Liver (tissue), 9 donors: ENCODE results near the gene YAF2. TPM values are rescaled to one million over a fixed set of nuclear protein-coding genes. Genes with fewer than 3 reads are reported as not detected.

Experiments
- DNase-seq: peaks from one replicate; pipeline ENCODE4 v3.0.0-alpha.2; 2017; ENCODE audit warnings: low spot score
- H3K27ac ChIP-seq, 2 donors: one replicate each; pipeline ENCODE4 v1.7.0; 2013; ENCODE audit warnings: inconsistent platforms in 2 of 2, low read length in 2 of 2, control low read depth in 1 of 2, low read depth in 1 of 2, mild to moderate bottlenecking in 1 of 2
- H3K27me3 ChIP-seq, 4 donors: one replicate each; pipeline versions ENCODE4 v1.6.1 to v1.7.0; 2013; ENCODE audit warnings: low read length in 3 of 4, inconsistent platforms in 1 of 4, mild to moderate bottlenecking in 1 of 4, moderate library complexity in 1 of 4; ENCODE audit not compliant: control insufficient read depth in 4 of 4, insufficient read depth in 4 of 4
- H3K36me3 ChIP-seq, 4 donors: one replicate each; pipeline versions ENCODE4 v1.6.1 to v1.7.0; 2013; ENCODE audit warnings: low read length in 3 of 4, mild to moderate bottlenecking in 3 of 4, low read depth in 1 of 4, moderate library complexity in 1 of 4; ENCODE audit not compliant: control insufficient read depth in 4 of 4, insufficient read depth in 3 of 4
- H3K4me1 ChIP-seq, 4 donors: one replicate each; pipeline versions ENCODE4 v1.6.1 to v1.7.0; 2013; ENCODE audit warnings: low read length in 3 of 4, mild to moderate bottlenecking in 3 of 4, moderate library complexity in 1 of 4; ENCODE audit not compliant: control insufficient read depth in 4 of 4, insufficient read depth in 4 of 4
- H3K4me3 ChIP-seq, 3 donors: one replicate each; pipeline versions ENCODE4 v1.6.1 to v1.7.0; 2013; ENCODE audit warnings: low read length in 3 of 3, control low read depth in 1 of 3, low read depth in 1 of 3, mild to moderate bottlenecking in 1 of 3
- H3K9ac ChIP-seq, 2 donors: one replicate each; pipeline ENCODE4 v1.7.0; 2013; ENCODE audit warnings: low read length in 2 of 2, mild to moderate bottlenecking in 2 of 2, moderate library complexity in 2 of 2, control low read depth in 1 of 2, low read depth in 1 of 2
- H3K9me3 ChIP-seq, 4 donors: one replicate each; pipeline versions ENCODE4 v1.6.1 to v1.7.0; 2013; ENCODE audit warnings: low read length in 3 of 4; ENCODE audit not compliant: control insufficient read depth in 4 of 4
- EGR1 ChIP-seq, 2 donors: IDR thresholded peaks; 2 replicates each; pipeline ENCODE4 v1.6.1; 2016 to 2018; ENCODE audit warnings: antibody characterized with exemption in 2 of 2, low read depth in 2 of 2
- FOXA1 ChIP-seq: IDR thresholded peaks from 2 replicates; pipeline ENCODE4 v1.6.1; 2016; ENCODE audit warnings: antibody characterized with exemption
- FOXA2 ChIP-seq: IDR thresholded peaks from 2 replicates; pipeline ENCODE4 v1.6.1; 2016; ENCODE audit warnings: antibody characterized with exemption
- GABPA ChIP-seq, 2 donors: IDR thresholded peaks in 1 of 2; conservative IDR thresholded peaks in 1 of 2; 2 replicates each; pipeline ENCODE4 v1.6.1; 2016; ENCODE audit warnings: antibody characterized with exemption in 2 of 2, mild to moderate bottlenecking in 1 of 2, moderate library complexity in 1 of 2
- HNF4A ChIP-seq, 2 donors: conservative IDR thresholded peaks; 2 replicates each; pipeline ENCODE4 v1.6.1; 2016; ENCODE audit warnings: antibody characterized with exemption in 2 of 2, mild to moderate bottlenecking in 2 of 2
- HNF4G ChIP-seq: IDR thresholded peaks from 2 replicates; pipeline ENCODE4 v1.6.1; 2016; ENCODE audit warnings: antibody characterized with exemption
- JUND ChIP-seq, 2 donors: IDR thresholded peaks; 2 replicates each; pipeline ENCODE4 v1.6.1; 2016; ENCODE audit warnings: antibody characterized with exemption in 2 of 2
- MAX ChIP-seq: IDR thresholded peaks from 2 replicates; pipeline ENCODE4 v1.6.1; 2016; ENCODE audit warnings: antibody characterized with exemption
- NR2F2 ChIP-seq: IDR thresholded peaks from 2 replicates; pipeline ENCODE4 v1.6.1; 2016; ENCODE audit warnings: antibody characterized with exemption
- RAD21 ChIP-seq, 2 donors: IDR thresholded peaks; 2 replicates each; pipeline ENCODE4 v1.6.1; 2016; ENCODE audit warnings: antibody characterized with exemption in 2 of 2, mild to moderate bottlenecking in 2 of 2
- RXRA ChIP-seq, 2 donors: IDR thresholded peaks; 2 replicates each; pipeline ENCODE4 v1.6.1; 2017 to 2018; ENCODE audit warnings: antibody characterized with exemption in 2 of 2, mild to moderate bottlenecking in 1 of 2
- SP1 ChIP-seq: IDR thresholded peaks from 2 replicates; pipeline ENCODE4 v1.6.1; 2018; ENCODE audit warnings: antibody characterized with exemption, mild to moderate bottlenecking
- YY1 ChIP-seq: IDR thresholded peaks from 2 replicates; pipeline ENCODE4 v1.6.1; 2016; ENCODE audit warnings: antibody characterized with exemption, mild to moderate bottlenecking
- ZBTB33 ChIP-seq: IDR thresholded peaks from 2 replicates; pipeline ENCODE4 v1.6.1; 2016; ENCODE audit warnings: antibody characterized with exemption
- WGBS: extraction: QIAGEN DNeasy Blood & Tissue Kit; methylation state at CpG from one replicate; pipeline ENCODE4 v1.1.7; 2013; 5-methylcytosine and 5-hydroxymethylcytosine counted together
- polyA plus RNA-seq, 2 donors: library from polyadenylated mRNA; stranded (reverse) in 1 of 2; unstranded in 1 of 2; fragments of 200-250 nt in 1 of 2; fragments of >200 nt in 1 of 2; fragmentation: Nextera tagmentation in 1 of 2; extraction: Ambion mirVana in 1 of 2; gene quantifications; one replicate each; pipeline versions ENCODE4 v1.2.1 to v1.2.3, GENCODE V29; 2013 to 2015
- total RNA-seq, 2 donors: library from RNA; depleted of rRNA; stranded (reverse); fragments of >200 nt; gene quantifications; one replicate each; pipeline ENCODE4 v1.2.3, GENCODE V29; 2014
- TF ChIP-seq, protein P1 (sequence below): fragments of 150-350 bp; IDR thresholded peaks from 2 replicates; pipeline ENCODE4 v1.5.1; 2017; ENCODE audit warnings: improper control_type of control experiment, low read depth, low read length; ENCODE audit not compliant: missing input control
- TF ChIP-seq, protein P2 (sequence below): IDR thresholded peaks from 2 replicates; pipeline ENCODE4 v1.6.1; 2016; ENCODE audit warnings: antibody characterized with exemption
- TF ChIP-seq, protein P3 (sequence below): IDR thresholded peaks from 2 replicates; pipeline ENCODE4 v1.6.1; 2016; ENCODE audit warnings: antibody characterized with exemption, mild to moderate bottlenecking
- donor health status: healthy.
- donor health status: healthy.
- donor health status: healthy.
- donor health status: healthy.
- donor health status: healthy.

YAF2 gene
- total and polyA plus RNA-seq, 4 donors: 7.3 to 22.9 (median 16.2) TPM

DNA sequence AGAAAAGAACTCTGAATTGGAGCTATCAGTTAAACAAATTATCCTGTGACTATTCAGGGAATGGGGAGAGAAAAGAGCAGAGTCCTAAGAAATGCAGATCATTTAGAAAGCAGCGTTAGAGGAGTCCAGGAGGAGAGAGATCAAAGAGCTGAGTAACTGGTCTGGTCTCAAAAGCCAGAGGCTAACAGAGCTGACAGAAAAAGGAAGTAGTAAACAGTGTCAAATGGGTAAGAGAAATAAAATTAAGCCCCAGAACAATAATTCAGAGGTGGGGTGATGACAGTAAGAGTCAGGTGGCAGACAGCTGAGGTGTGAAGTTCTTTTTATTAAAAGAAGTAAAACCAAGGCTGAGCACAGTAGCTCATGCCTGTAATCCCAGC is 112.7 kb downstream of the YAF2 start:
- no peak for DNase-seq
- 42% methylated on average over 1 of the region's 1 CpG for WGBS

More for the DNA sequence above, 112.7 kb downstream of the YAF2 start:
- H3K9ac ChIP-seq: no peak overlapping the region
- no peaks in the 10 kb centered on the region for H3K9me3 ChIP-seq
- no peaks in the 10 kb centered on the region for H3K27me3 ChIP-seq
- H3K4me1 ChIP-seq: peaks cover 2 to 19% (median 18%) of the 10 kb centered on the region in 4 donors
- TF ChIP-seq, protein P1, sequence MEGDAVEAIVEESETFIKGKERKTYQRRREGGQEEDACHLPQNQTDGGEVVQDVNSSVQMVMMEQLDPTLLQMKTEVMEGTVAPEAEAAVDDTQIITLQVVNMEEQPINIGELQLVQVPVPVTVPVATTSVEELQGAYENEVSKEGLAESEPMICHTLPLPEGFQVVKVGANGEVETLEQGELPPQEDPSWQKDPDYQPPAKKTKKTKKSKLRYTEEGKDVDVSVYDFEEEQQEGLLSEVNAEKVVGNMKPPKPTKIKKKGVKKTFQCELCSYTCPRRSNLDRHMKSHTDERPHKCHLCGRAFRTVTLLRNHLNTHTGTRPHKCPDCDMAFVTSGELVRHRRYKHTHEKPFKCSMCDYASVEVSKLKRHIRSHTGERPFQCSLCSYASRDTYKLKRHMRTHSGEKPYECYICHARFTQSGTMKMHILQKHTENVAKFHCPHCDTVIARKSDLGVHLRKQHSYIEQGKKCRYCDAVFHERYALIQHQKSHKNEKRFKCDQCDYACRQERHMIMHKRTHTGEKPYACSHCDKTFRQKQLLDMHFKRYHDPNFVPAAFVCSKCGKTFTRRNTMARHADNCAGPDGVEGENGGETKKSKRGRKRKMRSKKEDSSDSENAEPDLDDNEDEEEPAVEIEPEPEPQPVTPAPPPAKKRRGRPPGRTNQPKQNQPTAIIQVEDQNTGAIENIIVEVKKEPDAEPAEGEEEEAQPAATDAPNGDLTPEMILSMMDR: no peak
- TF ChIP-seq NR2F2: no peak
- TF ChIP-seq, protein P2, sequence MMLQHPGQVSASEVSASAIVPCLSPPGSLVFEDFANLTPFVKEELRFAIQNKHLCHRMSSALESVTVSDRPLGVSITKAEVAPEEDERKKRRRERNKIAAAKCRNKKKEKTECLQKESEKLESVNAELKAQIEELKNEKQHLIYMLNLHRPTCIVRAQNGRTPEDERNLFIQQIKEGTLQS: no peak
- no peak for TF ChIP-seq SP1
- no peak for TF ChIP-seq RXRA (IDR thresholded peaks at IDR 0.05)
- TF ChIP-seq JUND (IDR thresholded peaks at IDR 0.05): no peak
- TF ChIP-seq YY1: no peak
- no peak for TF ChIP-seq HNF4G
- TF ChIP-seq GABPA (IDR thresholded peaks at IDR 0.05 in 1 of 2, conservative IDR thresholded peaks at IDR 0.05 in 1 of 2): no peak
- TF ChIP-seq HNF4A (conservative IDR thresholded peaks at IDR 0.05): no peak
- TF ChIP-seq RAD21 (IDR thresholded peaks at IDR 0.05): no peak
- TF ChIP-seq FOXA1: no peak
- no peak for TF ChIP-seq FOXA2
- no peak for TF ChIP-seq MAX
- TF ChIP-seq, protein P3, sequence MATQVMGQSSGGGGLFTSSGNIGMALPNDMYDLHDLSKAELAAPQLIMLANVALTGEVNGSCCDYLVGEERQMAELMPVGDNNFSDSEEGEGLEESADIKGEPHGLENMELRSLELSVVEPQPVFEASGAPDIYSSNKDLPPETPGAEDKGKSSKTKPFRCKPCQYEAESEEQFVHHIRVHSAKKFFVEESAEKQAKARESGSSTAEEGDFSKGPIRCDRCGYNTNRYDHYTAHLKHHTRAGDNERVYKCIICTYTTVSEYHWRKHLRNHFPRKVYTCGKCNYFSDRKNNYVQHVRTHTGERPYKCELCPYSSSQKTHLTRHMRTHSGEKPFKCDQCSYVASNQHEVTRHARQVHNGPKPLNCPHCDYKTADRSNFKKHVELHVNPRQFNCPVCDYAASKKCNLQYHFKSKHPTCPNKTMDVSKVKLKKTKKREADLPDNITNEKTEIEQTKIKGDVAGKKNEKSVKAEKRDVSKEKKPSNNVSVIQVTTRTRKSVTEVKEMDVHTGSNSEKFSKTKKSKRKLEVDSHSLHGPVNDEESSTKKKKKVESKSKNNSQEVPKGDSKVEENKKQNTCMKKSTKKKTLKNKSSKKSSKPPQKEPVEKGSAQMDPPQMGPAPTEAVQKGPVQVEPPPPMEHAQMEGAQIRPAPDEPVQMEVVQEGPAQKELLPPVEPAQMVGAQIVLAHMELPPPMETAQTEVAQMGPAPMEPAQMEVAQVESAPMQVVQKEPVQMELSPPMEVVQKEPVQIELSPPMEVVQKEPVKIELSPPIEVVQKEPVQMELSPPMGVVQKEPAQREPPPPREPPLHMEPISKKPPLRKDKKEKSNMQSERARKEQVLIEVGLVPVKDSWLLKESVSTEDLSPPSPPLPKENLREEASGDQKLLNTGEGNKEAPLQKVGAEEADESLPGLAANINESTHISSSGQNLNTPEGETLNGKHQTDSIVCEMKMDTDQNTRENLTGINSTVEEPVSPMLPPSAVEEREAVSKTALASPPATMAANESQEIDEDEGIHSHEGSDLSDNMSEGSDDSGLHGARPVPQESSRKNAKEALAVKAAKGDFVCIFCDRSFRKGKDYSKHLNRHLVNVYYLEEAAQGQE: no peak
- TF ChIP-seq EGR1 (IDR thresholded peaks at IDR 0.05; ENCODE audit: low read depth in 2 of 2): no peak
- TF ChIP-seq ZBTB33: no peak
- H3K36me3 ChIP-seq: no peaks in the 10 kb centered on the region
- H3K4me3 ChIP-seq: no peak overlapping the region
- no peak overlapping the region for H3K27ac ChIP-seq
